AG04449 (cell line): Measurements from ENCODE around the gene EIF4B.

Source experiments
- CTCF ChIA-PET: fragments of 350-600 bp; formaldehyde crosslinking; extraction: SDS; loops from one replicate; lab custom pipeline; 2021; ENCODE audit warnings: antibody characterized with exemption; lab: Yijun Ruan, JAX
- POLR2A ChIA-PET: fragments of 400-600, 350-600 bp; formaldehyde crosslinking; extraction: SDS; loops from one replicate; lab custom pipeline; 2020; ENCODE audit warnings: antibody characterized with exemption, inconsistent platforms; lab: Yijun Ruan, JAX
- DNase-seq: peaks from one replicate; pipeline ENCODE4 v3.0.0-alpha.2; 2010; ENCODE audit warnings: low read depth, low spot score
- H3K4me3 ChIP-seq: 2 replicates; pipeline ENCODE4 v1.5.1; 2011; ENCODE audit warnings: low read depth, mild to moderate bottlenecking, control low read depth, low read length
- CTCF ChIP-seq: IDR thresholded peaks from one replicate; pipeline ENCODE4 v1.5.1; 2011; ENCODE audit warnings: mild to moderate bottlenecking, moderate library complexity, low read length, control low read depth, inconsistent platforms; ENCODE audit not compliant: insufficient read depth; ENCODE audit errors: missing control alignments

The EIF4B gene

GRCh38 chr12:53068811-53069585 is 62.7 kb downstream of the EIF4B start:
- no peak for DNase-seq

GRCh38 chr12:53069621-53070410 is 63.6 kb downstream of the EIF4B start:
- ChIA-PET CTCF (interaction anchor here (0.6 to 28.9 kb wide), 6 partner anchors 8 to 119 kb away, joined by 3 to 655 read pairs (median 4); partner anchors contain the start of genes IGFBP6, SOAT2 and SPRYD3), POLR2A (interaction anchor here (1.1 to 8.2 kb wide), 3 partner anchors 9 to 111 kb away, joined by 3 to 74 read pairs (median 67); partner anchors contain the start of genes CSAD, IGFBP6, SPRYD3 and ZNF740)
- no peak for DNase-seq
- TF ChIP-seq CTCF = no peak
- no peak overlapping the region for H3K4me3 ChIP-seq

More at GRCh38 chr12:53068811-53069585, 62.7 kb downstream of the EIF4B start:
- no peak for TF ChIP-seq CTCF
- POLR2A ChIA-PET = interaction anchor here (0.7 to 8.2 kb wide), 3 partner anchors 10 to 30 kb away, joined by 3 to 74 read pairs (median 67); partner anchors contain the start of genes IGFBP6 and SPRYD3
- no peak overlapping the region for H3K4me3 ChIP-seq
- CTCF ChIA-PET = interaction anchor here (0.6 to 28.9 kb wide), 9 partner anchors 9 to 149 kb away, joined by 3 to 655 read pairs (median 94); partner anchors contain the start of genes IGFBP6, SOAT2 and SPRYD3

GRCh38 chr12:53070877-53071492 is 64.7 kb downstream of the EIF4B start:
- TF ChIP-seq CTCF = no peak
- ChIA-PET POLR2A (interaction anchor here (1.1 to 8.2 kb wide), 4 partner anchors 8 to 109 kb away, joined by 3 to 67 read pairs (median 4); partner anchors contain the start of genes CSAD, SPRYD3 and ZNF740), CTCF (interaction anchor here (0.8 to 28.9 kb wide), 11 partner anchors 8 to 217 kb away, joined by 3 to 655 read pairs (median 3); partner anchors contain the start of genes IGFBP6, SOAT2 and SPRYD3)
- DNase-seq = no peak
- no peak overlapping the region for H3K4me3 ChIP-seq

GRCh38 chr12:53071591-53072551 is 65.6 kb downstream of the EIF4B start:
- POLR2A ChIA-PET = interaction anchor here (1.2 to 8.2 kb wide), 3 partner anchors 7 to 18 kb away, joined by 3 to 67 read pairs (median 4); partner anchors contain the start of gene SPRYD3
- DNase-seq = no peak
- CTCF ChIA-PET = interaction anchor here (0.8 to 28.9 kb wide), 9 partner anchors 21 to 216 kb away, joined by 3 to 655 read pairs (median 3); partner anchors contain the start of genes IGFBP6 and SOAT2
- H3K4me3 ChIP-seq = no peak overlapping the region
- TF ChIP-seq CTCF = no peak

- DNase-seq = no peak
- CTCF ChIA-PET = interaction anchor here (1.1 to 28.9 kb wide), 6 partner anchors 7 to 124 kb away, joined by 3 to 655 read pairs (median 6); partner anchors contain the start of genes IGFBP6 and SOAT2
- TF ChIP-seq CTCF = no peak
- POLR2A ChIA-PET = no interaction called here
- H3K4me3 ChIP-seq = no peak overlapping the region
These were observed 67.6 kb downstream of the EIF4B start for GRCh38 chr12:53073881-53074280.
